ENCODE measurements around the gene MSH5. TPM values are rescaled to one million over a fixed set of nuclear protein-coding genes. Genes with fewer than 3 reads are reported as not detected.

MSH5 gene
- total RNA-seq, 1 experiment from 2014 or later: 156 TPM

DNA sequence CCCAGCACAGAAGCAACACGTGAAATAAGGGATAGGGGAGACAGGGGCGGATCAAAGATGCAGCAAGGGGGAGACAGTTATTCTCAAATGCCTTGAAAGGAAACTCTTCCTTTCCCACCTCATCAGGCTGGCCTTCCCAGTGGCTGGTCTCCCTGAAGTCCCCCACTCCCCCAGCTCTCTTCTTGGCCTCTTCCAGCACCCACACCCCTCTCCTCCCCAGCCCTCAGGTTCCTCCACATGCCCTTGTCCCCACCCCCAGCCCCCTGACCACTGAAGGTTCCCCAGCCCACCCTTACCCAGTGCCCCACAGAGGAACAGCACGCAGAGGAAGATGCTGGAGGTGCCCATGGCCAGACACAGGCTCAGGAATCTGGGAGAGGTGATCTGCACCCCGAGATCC, 26.3 kb upstream of the MSH5 start:
- intact Hi-C loops (cut with micrococcal nuclease; ENCODE audit: unreplicated experiment): no loop called here
- CTCF ChIA-PET: interaction anchor here (0.7 to 1.9 kb wide), 3 partner anchors 14 to 25 kb away, joined by 3 to 20 read pairs (median 4); partner anchors contain the start of gene MSH5
- Mint-ChIP-seq H3K36me3 (ENCODE audit: insufficient read depth, unreplicated experiment) (peaks cover 8% of the 10 kb centered on the region), H3K4me1 (ENCODE audit: low read depth, unreplicated experiment) (peaks cover 37% of the 10 kb centered on the region), H3K4me3 (ENCODE audit: low read depth, unreplicated experiment) (no peak overlapping the region), H3K27me3 (ENCODE audit: unreplicated experiment) (peaks cover 26% of the 10 kb centered on the region), H3K9me3 (ENCODE audit: low read depth, unreplicated experiment) (no peaks in the 10 kb centered on the region), H3K27ac (ENCODE audit: unreplicated experiment) (no peak overlapping the region)
- no peak for DNase-seq
- BruUV-seq (replicated peaks): no TSS peak
- TF ChIP-seq, protein P1, sequence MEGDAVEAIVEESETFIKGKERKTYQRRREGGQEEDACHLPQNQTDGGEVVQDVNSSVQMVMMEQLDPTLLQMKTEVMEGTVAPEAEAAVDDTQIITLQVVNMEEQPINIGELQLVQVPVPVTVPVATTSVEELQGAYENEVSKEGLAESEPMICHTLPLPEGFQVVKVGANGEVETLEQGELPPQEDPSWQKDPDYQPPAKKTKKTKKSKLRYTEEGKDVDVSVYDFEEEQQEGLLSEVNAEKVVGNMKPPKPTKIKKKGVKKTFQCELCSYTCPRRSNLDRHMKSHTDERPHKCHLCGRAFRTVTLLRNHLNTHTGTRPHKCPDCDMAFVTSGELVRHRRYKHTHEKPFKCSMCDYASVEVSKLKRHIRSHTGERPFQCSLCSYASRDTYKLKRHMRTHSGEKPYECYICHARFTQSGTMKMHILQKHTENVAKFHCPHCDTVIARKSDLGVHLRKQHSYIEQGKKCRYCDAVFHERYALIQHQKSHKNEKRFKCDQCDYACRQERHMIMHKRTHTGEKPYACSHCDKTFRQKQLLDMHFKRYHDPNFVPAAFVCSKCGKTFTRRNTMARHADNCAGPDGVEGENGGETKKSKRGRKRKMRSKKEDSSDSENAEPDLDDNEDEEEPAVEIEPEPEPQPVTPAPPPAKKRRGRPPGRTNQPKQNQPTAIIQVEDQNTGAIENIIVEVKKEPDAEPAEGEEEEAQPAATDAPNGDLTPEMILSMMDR (IDR thresholded peaks at IDR 0.05; ENCODE audit: unreplicated experiment): no peak

DNA sequence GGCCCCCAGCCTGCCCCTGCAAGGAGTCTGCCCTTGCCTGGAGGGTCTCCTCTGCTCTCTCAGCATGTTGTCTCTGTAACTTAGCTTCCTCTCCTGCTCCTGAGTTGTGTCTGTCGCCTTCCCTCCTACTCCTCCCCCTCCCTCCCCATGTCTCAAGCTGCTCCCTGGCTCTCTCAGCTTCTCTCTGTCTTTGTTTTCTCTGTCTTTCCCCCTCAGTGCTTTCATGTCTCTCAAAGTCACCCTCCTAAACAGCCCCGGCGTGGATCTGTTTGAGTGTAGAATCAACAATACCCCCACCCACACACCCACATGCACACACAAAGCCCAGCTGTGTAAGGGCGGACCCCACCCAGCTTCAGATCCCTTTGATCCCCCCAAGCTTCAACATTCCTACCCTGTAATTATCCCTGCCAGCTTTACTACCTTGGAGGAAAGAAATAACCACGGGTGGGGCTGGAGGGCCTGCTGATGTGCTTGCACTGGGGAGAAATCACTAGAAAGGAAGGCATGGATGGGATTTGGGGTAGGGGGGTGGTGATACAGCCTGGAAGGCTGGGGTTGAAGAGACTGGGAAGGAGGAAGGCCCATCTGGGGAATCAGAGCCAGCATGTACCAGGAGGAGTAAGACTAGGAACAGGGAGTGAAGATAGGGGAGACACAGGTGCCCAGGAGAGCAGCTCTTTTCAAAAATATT, 25.7 kb upstream of the MSH5 start:
- TF ChIP-seq, protein P1 (IDR thresholded peaks at IDR 0.05; ENCODE audit: unreplicated experiment): no peak
- H3K4me3 Mint-ChIP-seq (ENCODE audit: low read depth, unreplicated experiment): no peak overlapping the region
- no peak for DNase-seq
- H3K4me1 Mint-ChIP-seq (ENCODE audit: low read depth, unreplicated experiment): peaks cover 43% of the 10 kb centered on the region
- CTCF ChIA-PET: interaction anchor here (0.7 to 1.9 kb wide), 4 partner anchors 11 to 21 kb away, joined by 3 to 9 read pairs (median 4); partner anchors contain the start of genes ABHD16A and DDAH2
- no peak overlapping the region for H3K27ac Mint-ChIP-seq (ENCODE audit: unreplicated experiment)
- H3K27me3 Mint-ChIP-seq (ENCODE audit: unreplicated experiment): peaks cover 26% of the 10 kb centered on the region
- BruUV-seq (replicated peaks): no TSS peak
- peaks cover 10% of the 10 kb centered on the region for H3K36me3 Mint-ChIP-seq (ENCODE audit: insufficient read depth, unreplicated experiment)
- H3K9me3 Mint-ChIP-seq (ENCODE audit: low read depth, unreplicated experiment): no peaks in the 10 kb centered on the region
- intact Hi-C loops (cut with micrococcal nuclease; ENCODE audit: unreplicated experiment): no loop called here

DNA sequence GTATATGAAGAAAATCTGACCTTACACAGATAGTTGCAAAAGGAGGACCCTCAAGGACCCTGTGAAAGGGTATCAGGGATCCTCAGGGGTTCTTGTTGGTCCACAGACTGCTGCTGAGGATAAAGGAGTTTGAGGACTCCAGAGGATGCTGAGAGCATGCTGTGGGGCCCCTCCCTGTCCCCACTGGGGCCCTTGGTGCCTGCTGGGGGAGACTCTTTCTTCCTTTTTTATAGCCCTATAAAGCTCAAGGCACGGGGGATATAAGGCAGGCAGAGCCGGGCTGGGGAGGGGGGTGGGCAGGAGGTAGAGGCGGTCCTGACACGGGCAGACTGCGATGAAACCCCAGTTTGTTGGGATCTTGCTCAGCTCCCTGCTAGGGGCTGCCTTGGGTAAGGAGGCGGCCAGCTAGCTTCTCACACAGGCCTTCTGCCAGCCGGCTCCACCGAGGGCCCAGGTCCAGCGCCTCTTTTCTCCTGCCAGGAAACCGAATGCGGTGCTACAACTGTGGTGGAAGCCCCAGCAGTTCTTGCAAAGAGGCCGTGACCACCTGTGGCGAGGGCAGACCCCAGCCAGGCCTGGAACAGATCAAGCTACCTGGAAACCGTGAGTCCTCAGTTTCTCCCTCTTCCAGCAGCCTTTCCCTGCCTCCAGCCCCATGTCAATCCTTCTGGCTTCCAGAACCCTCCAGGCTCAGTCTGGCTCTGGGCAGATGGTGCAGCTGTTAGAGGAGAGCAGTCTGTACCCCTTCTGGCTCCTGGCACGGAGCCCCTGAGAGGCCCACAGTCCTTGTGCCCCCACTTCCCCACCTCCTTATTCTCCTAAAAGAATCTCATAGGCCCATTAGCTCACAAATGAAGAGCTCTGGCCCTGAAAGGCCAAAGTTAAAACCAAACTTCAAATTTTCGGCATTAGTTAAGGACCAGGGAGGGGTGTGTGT, 24.5 kb upstream of the MSH5 start, which contains the start of gene LY6G6D:
Gene LY6G6D (plus strand): TSS at position 327 of the 937 bp plus-strand sequence. CDS start 8 bp downstream, at position 335.
- BruUV-seq (replicated peaks): no TSS peak
- TF ChIP-seq, protein P1 (IDR thresholded peaks at IDR 0.05; ENCODE audit: unreplicated experiment): no peak
- peaks cover 10% of the 10 kb centered on the region for H3K36me3 Mint-ChIP-seq (ENCODE audit: insufficient read depth, unreplicated experiment)
- H3K4me3 Mint-ChIP-seq (ENCODE audit: low read depth, unreplicated experiment): no peak within 1 kb of the TSS
- H3K4me1 Mint-ChIP-seq (ENCODE audit: low read depth, unreplicated experiment): peaks cover 53% of the 10 kb centered on the region
- DNase-seq: no peak
- CTCF ChIA-PET: interaction anchor here (0.7 to 1.9 kb wide), 4 partner anchors 15 to 107 kb away, joined by 4 to 9 read pairs (median 6); partner anchors contain the start of gene DDAH2
- no peak within 1 kb of the TSS for H3K27ac Mint-ChIP-seq (ENCODE audit: unreplicated experiment)
- H3K9me3 Mint-ChIP-seq (ENCODE audit: low read depth, unreplicated experiment): no peaks in the 10 kb centered on the region
- H3K27me3 Mint-ChIP-seq (ENCODE audit: unreplicated experiment): peaks cover 28% of the 10 kb centered on the region
- intact Hi-C loops (cut with micrococcal nuclease; ENCODE audit: unreplicated experiment): no loop called here

DNA sequence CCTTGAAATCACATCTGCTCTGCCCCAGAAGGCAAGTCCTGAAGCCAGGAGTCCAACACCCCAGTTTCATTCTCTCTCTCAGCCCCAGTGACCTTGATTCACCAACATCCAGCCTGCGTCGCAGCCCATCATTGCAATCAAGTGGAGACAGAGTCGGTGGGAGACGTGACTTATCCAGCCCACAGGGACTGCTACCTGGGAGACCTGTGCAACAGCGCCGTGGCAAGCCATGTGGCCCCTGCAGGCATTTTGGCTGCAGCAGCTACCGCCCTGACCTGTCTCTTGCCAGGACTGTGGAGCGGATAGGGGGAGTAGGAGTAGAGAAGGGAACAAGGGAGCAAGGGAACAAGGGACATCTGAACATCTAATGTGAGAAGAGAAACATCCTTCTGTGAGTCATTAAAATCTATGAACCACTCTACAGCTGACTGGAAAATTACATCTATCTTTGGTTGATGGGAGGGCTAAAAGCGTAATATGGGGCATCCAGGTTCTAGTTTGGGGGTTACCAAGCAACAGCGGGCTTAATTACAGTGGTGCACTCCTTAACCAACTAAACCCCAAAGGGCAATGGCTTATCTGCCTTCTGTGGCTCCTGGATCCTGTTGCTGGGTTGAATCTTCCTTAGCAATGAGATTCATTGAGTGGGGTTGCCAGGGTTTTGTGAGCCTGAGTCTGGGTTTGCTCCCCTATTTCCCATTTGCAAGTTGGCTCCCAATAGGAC, 22.1 kb upstream of the MSH5 start:
- peaks cover 7% of the 10 kb centered on the region for H3K36me3 Mint-ChIP-seq (ENCODE audit: insufficient read depth, unreplicated experiment)
- CTCF ChIA-PET: interaction anchor here (0.5 to 0.6 kb wide), 2 partner anchors 9 to 20 kb away, joined by 3 to 10 read pairs; no protein-coding TSS in a partner anchor
- TF ChIP-seq, protein P1 (IDR thresholded peaks at IDR 0.05; ENCODE audit: unreplicated experiment): peak; percentile 58
- DNase-seq: peak; percentile 77
- peaks cover 35% of the 10 kb centered on the region for H3K27me3 Mint-ChIP-seq (ENCODE audit: unreplicated experiment)
- H3K9me3 Mint-ChIP-seq (ENCODE audit: low read depth, unreplicated experiment): no peaks in the 10 kb centered on the region
- peaks cover 34% of the 10 kb centered on the region for H3K4me1 Mint-ChIP-seq (ENCODE audit: low read depth, unreplicated experiment)
- no TSS peak for BruUV-seq (replicated peaks)
- peak overlapping the region; percentile 24 for H3K4me3 Mint-ChIP-seq (ENCODE audit: low read depth, unreplicated experiment)
- peak overlapping the region; percentile 26 for H3K27ac Mint-ChIP-seq (ENCODE audit: unreplicated experiment)
- intact Hi-C loops (cut with micrococcal nuclease; ENCODE audit: unreplicated experiment): no loop called here

Data from Calu3 (cell line).